GM19193 (cell line): ENCODE measurements around the gene ATP5F1D.

Experiments used
- POLR2A ChIP-seq: IDR thresholded peaks from 4 replicates; pipeline ENCODE4 v1.6.1; 2011; ENCODE audit not compliant: insufficient read depth, insufficient read length; ENCODE audit errors: extremely low read depth

The ATP5F1D gene

GRCh38 chr19:1290703-1291651 is 49.4 kb downstream of the ATP5F1D start:
- TF ChIP-seq POLR2A = no peak

DNA sequence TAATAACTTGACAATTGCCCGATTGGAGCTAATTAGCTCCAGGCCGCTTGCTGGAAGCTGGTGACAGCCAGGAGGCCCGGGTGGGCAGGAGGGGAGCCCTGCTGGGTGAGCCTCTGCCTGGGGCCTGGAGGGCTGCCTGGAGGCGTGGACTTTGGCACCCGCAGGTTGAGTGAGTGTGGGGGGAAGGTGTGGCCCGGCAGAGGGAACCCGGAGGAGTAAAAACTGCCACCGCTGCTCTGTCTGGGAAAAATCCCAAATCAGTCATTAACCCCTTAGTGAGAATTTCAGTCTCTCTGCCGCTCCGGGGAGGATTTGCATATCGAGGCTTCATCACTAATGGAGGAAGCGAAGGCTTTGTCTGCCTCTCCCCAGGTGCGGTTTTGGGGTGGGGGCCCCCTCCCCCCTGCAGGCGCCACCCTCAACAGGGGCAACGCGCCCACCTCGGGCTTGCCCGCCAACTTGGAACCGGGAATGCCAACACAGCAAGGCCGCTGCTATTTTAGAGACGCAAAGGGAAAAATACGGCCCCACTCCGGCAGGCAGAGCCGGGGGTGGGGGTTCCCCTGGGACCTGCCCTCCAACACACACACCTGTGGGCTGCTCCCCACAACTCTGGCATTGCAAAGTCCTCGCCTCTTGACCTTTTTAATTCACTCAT is 50.3 kb downstream of the ATP5F1D start:
- no peak for TF ChIP-seq POLR2A

DNA sequence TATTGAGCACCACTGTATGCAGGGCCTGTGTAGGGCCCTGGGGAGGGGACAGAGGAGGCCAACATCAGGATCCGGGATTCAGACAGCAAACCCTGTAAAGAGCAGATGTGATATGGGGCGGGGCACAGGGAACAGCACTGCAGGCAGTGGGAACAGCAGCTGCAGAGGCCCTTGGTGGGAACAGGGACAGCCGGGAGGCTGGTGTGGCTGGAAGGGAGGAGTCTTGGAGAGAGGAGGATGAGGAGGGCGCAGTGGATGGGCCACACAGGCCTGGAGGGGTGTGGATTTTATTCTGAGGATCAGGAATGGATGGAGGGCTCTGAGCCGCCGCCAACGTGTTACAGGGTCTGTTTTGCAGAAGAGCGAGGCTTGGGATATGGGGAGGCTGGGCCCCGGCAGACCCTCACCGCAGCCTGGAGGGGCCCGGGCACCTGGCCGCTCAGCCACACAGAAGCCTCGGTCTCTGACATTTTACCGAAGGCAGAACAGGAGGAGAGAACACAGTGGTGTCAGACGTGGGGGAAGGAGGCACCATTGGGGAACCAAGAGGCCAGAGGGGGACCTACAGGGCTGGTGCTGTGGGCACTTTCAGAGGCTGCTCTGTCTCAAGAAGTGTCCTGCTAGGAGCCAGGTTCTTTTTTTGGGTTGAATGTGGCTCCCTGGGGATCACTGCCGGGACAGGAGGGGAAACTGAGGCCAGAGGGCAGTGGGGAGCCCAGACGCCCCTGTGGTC is 51.0 kb downstream of the ATP5F1D start:
- TF ChIP-seq POLR2A = no peak

- TF ChIP-seq POLR2A = no peak
Measured at GRCh38 chr19:1293782-1294604, 52.4 kb downstream of the ATP5F1D start.
